ENCODE data around the gene ABCE1. TPM values are rescaled to one million over a fixed set of nuclear protein-coding genes. Genes with fewer than 3 reads are reported as not detected.

Gene ABCE1
- total and polyA plus RNA-seq, 2 experiments from 2014 or later = 70.3 to 185 TPM

GRCh38 chr4:145108128-145108527 is 10.0 kb downstream of the ABCE1 start:
- Histone ChIP-seq H3F3A (replicated peaks; ENCODE audit: low read depth) (no peaks in the 10 kb centered on the region), H3K4me1 (ENCODE audit: insufficient read depth) (no peaks in the 10 kb centered on the region), H3K27ac (ENCODE audit: low read depth) (no peak overlapping the region), H2AFZ (no peak overlapping the region), H3K79me2 (replicated peaks; ENCODE audit: insufficient read depth) (peaks cover 18% of the 10 kb centered on the region), H3K36me3 (ENCODE audit: insufficient read depth) (peaks cover 77% of the 10 kb centered on the region), H3K27me3 (ENCODE audit: insufficient read depth) (no peaks in the 10 kb centered on the region), H4K20me1 (replicated peaks; ENCODE audit: insufficient read depth) (peaks cover 7% of the 10 kb centered on the region; the same call in 1 of the 2 replicates), H3K9me2 (ENCODE audit: insufficient read depth) (no peaks in the 10 kb centered on the region), H3K4me3 (no peak overlapping the region), H3K4me2 (no peak overlapping the region)
- Mint-ChIP-seq H3K27me3 (ENCODE audit: insufficient read depth, low read depth, poor library complexity) (no peaks in the 10 kb centered on the region), H3K27ac (no peak overlapping the region), H3K4me3 (no peak overlapping the region), H3K9me3 (no peaks in the 10 kb centered on the region), H3K4me1 (no peaks in the 10 kb centered on the region), H3K36me3 (ENCODE audit: low read depth) (peaks cover 70% of the 10 kb centered on the region)
- TF ChIP-seq ZNF331 (CRISPR knock-in tag; IDR thresholded peaks at IDR 0.05; ENCODE audit: low read depth) (no peak), REST (IDR thresholded peaks at IDR 0.05; ENCODE audit: unreplicated experiment) (no peak)
- no peak for DNase-seq (ENCODE audit: low spot score)
- no peak for ATAC-seq

- Histone ChIP-seq H3K4me3 (no peak overlapping the region), H3F3A (replicated peaks; ENCODE audit: low read depth) (no peaks in the 10 kb centered on the region), H3K79me2 (replicated peaks; ENCODE audit: insufficient read depth) (no peaks in the 10 kb centered on the region), H3K27me3 (ENCODE audit: insufficient read depth) (no peaks in the 10 kb centered on the region), H4K20me1 (replicated peaks; ENCODE audit: insufficient read depth) (no peaks in the 10 kb centered on the region), H3K27ac (ENCODE audit: low read depth) (no peak overlapping the region), H3K36me3 (ENCODE audit: insufficient read depth) (peaks cover 75% of the 10 kb centered on the region), H2AFZ (no peak overlapping the region), H3K4me1 (ENCODE audit: insufficient read depth) (no peaks in the 10 kb centered on the region), H3K9me2 (ENCODE audit: insufficient read depth) (no peaks in the 10 kb centered on the region), H3K4me2 (no peak overlapping the region)
- ATAC-seq (no peak), DNase-seq (ENCODE audit: low spot score) (no peak)
- no peak overlapping the region for H3K4me3 Mint-ChIP-seq
- H3K9me3 Mint-ChIP-seq = no peaks in the 10 kb centered on the region
- H3K4me1 Mint-ChIP-seq = no peaks in the 10 kb centered on the region
- no peak overlapping the region for H3K27ac Mint-ChIP-seq
- peaks cover 71% of the 10 kb centered on the region for H3K36me3 Mint-ChIP-seq (ENCODE audit: low read depth)
- H3K27me3 Mint-ChIP-seq (ENCODE audit: insufficient read depth, low read depth, poor library complexity) = no peaks in the 10 kb centered on the region
- no peak for TF ChIP-seq REST (IDR thresholded peaks at IDR 0.05; ENCODE audit: unreplicated experiment)
- TF ChIP-seq ZNF331 (CRISPR knock-in tag; IDR thresholded peaks at IDR 0.05; ENCODE audit: low read depth) = no peak
- TF ChIP-seq ZNF462 (CRISPR knock-in tag; IDR thresholded peaks at IDR 0.05) = no peak
- no peak for TF ChIP-seq CTCF (conservative IDR thresholded peaks at IDR 0.05; ENCODE audit: low read depth in 2 of 2)
- no peak for TF ChIP-seq JUNB (IDR thresholded peaks at IDR 0.05; ENCODE audit: unreplicated experiment)
- TF ChIP-seq ZNF114 (CRISPR knock-in tag; IDR thresholded peaks at IDR 0.05) = no peak
Measured at GRCh38 chr4:145125396-145125795, 27.3 kb downstream of the ABCE1 start.
